Mesothelial cell of epicardium (in vitro differentiated cells): Measurements from ENCODE around the gene ABITRAM. TPM values are rescaled to one million over a fixed set of nuclear protein-coding genes. Genes with fewer than 3 reads are reported as not detected.

Source experiments
- DNase-seq, 2 experiments: peaks; one replicate each; pipeline ENCODE4 v3.0.0; 2021; ENCODE audit warnings: low spot score in 2 of 2; ENCODE audit not compliant: unreplicated experiment in 2 of 2
- H3K27ac Mint-ChIP-seq: 2 replicates; pipeline ENCODE4 v1.8.0; 2021; ENCODE audit warnings: mixed read lengths
- H3K27me3 Mint-ChIP-seq: 2 replicates; pipeline ENCODE4 v1.8.0; 2021; ENCODE audit warnings: low read depth, mixed read lengths
- H3K36me3 Mint-ChIP-seq: 2 replicates; pipeline ENCODE4 v1.8.0; 2021; ENCODE audit warnings: mixed read lengths
- H3K4me1 Mint-ChIP-seq: 2 replicates; pipeline ENCODE4 v1.8.0; 2021; ENCODE audit warnings: mixed read lengths
- H3K4me3 Mint-ChIP-seq: 2 replicates; pipeline ENCODE4 v1.8.0; 2021; ENCODE audit warnings: mild to moderate bottlenecking, moderate library complexity, mixed read lengths
- H3K9me3 Mint-ChIP-seq: 2 replicates; pipeline ENCODE4 v1.8.0; 2021; ENCODE audit warnings: mixed read lengths
- total RNA-seq: library from RNA; stranded (reverse); gene quantifications from 3 replicates; pipeline ENCODE4 v1.2.1, GENCODE V29; 2021
- TF ChIP-seq, protein P1 (sequence below): fragments of 200-600 bp; sonication (generic); IDR thresholded peaks from one replicate; pipeline ENCODE4 v1.5.0; 2021; ENCODE audit warnings: antibody characterized with exemption; ENCODE audit not compliant: unreplicated experiment

Gene ABITRAM
- total RNA-seq, 1 donor from 2014 or later: 17.7 TPM

DNA sequence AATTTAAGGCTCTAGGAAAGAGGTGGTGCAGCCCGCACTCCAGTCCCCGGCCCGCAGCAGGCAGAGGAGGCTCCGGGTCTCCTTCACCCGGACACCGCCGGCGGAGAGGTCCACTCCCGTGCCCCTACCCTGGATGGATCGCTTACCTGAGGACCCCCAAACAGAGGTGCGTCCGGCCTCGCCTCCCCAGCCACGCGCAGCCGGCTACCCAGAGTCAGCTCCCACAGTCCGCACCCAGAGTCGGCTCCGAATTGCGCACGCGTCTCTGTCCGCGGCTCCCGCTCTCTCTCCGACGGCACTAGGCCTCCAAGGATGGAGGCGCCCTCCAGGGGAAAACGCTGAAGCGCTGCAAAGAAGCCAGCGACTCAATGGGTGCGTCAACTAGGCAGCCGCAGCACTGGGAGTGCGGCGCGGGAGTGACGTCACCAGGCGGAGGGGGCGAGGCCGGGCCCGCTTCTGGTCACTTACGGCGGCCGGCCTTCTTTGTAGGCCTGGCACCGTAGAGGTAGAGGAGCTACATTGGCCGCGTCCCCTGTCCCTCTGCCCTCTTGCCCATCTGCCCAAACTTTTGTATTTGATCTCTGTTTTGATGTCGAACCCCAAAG, 380 bp upstream of the ABITRAM start, which contains the start of gene ELP1:
ELP1 (minus strand) TSS at position 407 of the 605 bp plus-strand sequence. CDS start 2,978 bp downstream, outside the sequence.
- DNase-seq: peak; percentile 93 to 95
- H3K4me3 Mint-ChIP-seq: peak within 1 kb of the TSS; percentile 95

DNA sequence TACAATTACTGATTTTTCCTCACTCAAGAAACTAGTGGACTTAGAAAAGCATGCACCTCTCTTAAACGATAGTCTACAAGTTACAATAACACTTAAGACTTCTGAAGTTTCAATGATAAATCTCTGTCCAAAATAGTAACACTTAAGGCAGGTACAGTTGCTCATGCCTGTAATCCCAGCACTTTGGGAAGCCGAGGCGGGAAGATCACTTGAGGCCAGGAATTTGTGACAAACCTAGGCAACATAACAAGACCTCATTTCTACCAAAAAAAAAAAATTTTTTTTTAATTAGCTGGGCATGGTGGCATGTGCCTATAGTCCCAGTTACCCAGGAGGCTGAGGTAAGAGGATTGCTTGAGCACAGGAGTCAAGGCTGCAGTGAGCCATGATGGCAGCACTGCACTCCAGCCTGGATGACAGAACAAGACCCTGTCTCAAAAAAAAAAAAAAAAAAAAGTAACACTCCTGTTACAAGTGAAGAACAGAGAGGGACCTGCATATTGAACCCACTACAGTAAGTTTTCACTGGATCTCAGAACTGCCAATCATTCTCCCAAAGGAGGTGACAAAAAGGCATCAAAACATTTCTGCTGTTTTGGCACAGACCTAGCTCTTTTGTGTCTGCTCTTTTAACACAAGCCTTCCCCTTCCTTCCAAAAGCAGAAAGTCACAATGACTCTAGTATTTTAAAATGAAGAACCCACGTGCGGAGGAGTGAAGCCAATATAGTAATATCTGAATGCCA, 3.5 kb downstream of the ABITRAM start:
- H3K4me1 Mint-ChIP-seq: peaks cover 17% of the 10 kb centered on the region
- H3K36me3 Mint-ChIP-seq: peaks cover 6% of the 10 kb centered on the region
- H3K9me3 Mint-ChIP-seq: no peaks in the 10 kb centered on the region
- no peak overlapping the region for H3K27ac Mint-ChIP-seq
- H3K4me3 Mint-ChIP-seq: no peak overlapping the region
- DNase-seq: no peak
- TF ChIP-seq, protein P1, sequence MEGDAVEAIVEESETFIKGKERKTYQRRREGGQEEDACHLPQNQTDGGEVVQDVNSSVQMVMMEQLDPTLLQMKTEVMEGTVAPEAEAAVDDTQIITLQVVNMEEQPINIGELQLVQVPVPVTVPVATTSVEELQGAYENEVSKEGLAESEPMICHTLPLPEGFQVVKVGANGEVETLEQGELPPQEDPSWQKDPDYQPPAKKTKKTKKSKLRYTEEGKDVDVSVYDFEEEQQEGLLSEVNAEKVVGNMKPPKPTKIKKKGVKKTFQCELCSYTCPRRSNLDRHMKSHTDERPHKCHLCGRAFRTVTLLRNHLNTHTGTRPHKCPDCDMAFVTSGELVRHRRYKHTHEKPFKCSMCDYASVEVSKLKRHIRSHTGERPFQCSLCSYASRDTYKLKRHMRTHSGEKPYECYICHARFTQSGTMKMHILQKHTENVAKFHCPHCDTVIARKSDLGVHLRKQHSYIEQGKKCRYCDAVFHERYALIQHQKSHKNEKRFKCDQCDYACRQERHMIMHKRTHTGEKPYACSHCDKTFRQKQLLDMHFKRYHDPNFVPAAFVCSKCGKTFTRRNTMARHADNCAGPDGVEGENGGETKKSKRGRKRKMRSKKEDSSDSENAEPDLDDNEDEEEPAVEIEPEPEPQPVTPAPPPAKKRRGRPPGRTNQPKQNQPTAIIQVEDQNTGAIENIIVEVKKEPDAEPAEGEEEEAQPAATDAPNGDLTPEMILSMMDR: no peak
- H3K27me3 Mint-ChIP-seq: no peaks in the 10 kb centered on the region

More for the DNA sequence above, 380 bp upstream of the ABITRAM start, which contains the start of gene ELP1:
- TF ChIP-seq, protein P1: no peak
- no peaks in the 10 kb centered on the region for H3K27me3 Mint-ChIP-seq
- H3K36me3 Mint-ChIP-seq: peaks cover 4% of the 10 kb centered on the region
- H3K27ac Mint-ChIP-seq: peak within 1 kb of the TSS; percentile 99
- no peaks in the 10 kb centered on the region for H3K9me3 Mint-ChIP-seq
- H3K4me1 Mint-ChIP-seq: peaks cover 20% of the 10 kb centered on the region

DNA sequence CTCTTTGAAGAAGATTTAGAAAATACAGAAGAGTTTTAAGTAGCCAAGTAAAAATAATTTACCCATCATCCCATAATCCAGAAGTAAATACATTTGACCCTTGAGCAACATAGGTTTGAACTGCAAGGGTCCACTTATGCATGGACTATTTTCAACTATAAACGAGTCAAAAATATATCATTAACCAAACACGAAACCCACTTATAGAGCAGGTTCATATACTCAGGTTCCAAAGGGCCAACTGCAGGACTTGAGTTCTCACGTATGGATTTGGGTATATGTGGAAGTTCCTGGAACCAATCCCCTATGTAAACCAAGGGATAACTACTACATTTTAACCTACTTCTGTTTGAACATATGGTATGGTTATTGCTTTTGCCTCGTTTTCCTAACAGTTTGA, 5.8 kb downstream of the ABITRAM start:
- H3K36me3 Mint-ChIP-seq: peaks cover 6% of the 10 kb centered on the region
- TF ChIP-seq, protein P1: no peak
- H3K4me1 Mint-ChIP-seq: peaks cover 5% of the 10 kb centered on the region

DNA sequence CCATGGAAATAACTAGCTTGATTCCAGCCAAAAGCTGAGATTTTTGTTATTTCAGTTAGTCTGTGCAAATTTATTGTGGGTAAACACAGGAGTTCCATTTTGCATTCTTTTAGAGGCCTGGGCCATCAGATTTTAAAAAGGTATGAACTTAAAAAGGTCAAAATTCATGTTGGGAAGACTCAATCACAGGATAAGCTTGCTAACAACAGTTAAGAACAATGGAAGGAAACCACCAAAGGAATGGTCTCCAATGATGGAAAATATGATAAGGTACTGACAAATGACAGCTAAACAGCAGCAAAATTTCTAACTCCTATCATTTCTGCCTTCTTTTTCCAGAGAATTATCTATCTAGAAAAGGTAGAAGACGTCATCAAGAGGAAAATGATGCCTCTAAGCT, 16.0 kb downstream of the ABITRAM start:
- no peaks in the 10 kb centered on the region for H3K9me3 Mint-ChIP-seq
- peaks cover 19% of the 10 kb centered on the region for H3K36me3 Mint-ChIP-seq
- no peak for DNase-seq
- no peak overlapping the region for H3K4me3 Mint-ChIP-seq
- peaks cover 4% of the 10 kb centered on the region for H3K4me1 Mint-ChIP-seq
- H3K27ac Mint-ChIP-seq: no peak overlapping the region
- H3K27me3 Mint-ChIP-seq: no peaks in the 10 kb centered on the region
- TF ChIP-seq, protein P1: no peak

More for the DNA sequence above, 5.8 kb downstream of the ABITRAM start:
- Mint-ChIP-seq H3K27ac (no peak overlapping the region), H3K4me3 (no peak overlapping the region), H3K9me3 (no peaks in the 10 kb centered on the region), H3K27me3 (no peaks in the 10 kb centered on the region)
- no peak for DNase-seq

DNA sequence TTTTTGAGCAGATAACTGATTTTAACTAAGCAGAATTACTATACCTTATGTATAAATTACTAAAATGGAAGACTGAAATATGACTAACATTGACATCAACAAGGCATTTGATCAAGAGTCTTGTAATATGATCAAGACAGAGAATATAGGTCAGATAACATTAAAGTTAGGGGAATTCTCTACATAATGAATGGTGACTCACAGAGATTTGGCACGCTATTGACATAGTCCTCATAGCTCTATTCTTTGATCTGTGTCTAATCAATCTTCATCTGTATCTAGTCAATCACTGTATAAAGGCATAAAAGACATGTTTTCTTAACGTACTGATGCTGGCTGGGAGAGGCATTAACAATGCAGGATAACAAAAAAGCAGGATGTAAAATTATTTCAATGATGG, 17.4 kb downstream of the ABITRAM start:
- DNase-seq: no peak
- no peaks in the 10 kb centered on the region for H3K27me3 Mint-ChIP-seq
- TF ChIP-seq, protein P1: no peak
- H3K9me3 Mint-ChIP-seq: no peaks in the 10 kb centered on the region
- peaks cover 8% of the 10 kb centered on the region for H3K4me1 Mint-ChIP-seq
- no peak overlapping the region for H3K4me3 Mint-ChIP-seq
- H3K27ac Mint-ChIP-seq: no peak overlapping the region
- peaks cover 13% of the 10 kb centered on the region for H3K36me3 Mint-ChIP-seq
